NCI-H2227 (cell line): ENCODE results near the gene TAF9B.
A peak's percentile ranks its signal among the peaks of the same experiment; 100 is the strongest.
"Not testable (repeated sequence)": the region's sequence is repeated elsewhere in the genome, so short reads cannot be mapped to it uniquely, and the experiment has no call there.

ENCODE experiments used
- DNase-seq: peaks from one replicate; lab custom pipeline; 2025; ENCODE audit not compliant: unreplicated experiment; lab: John Stamatoyannopoulos, UW

Gene TAF9B

GRCh38 chrX:78139160-78140123 lies at the start of gene TAF9B:
TAF9B (minus strand) TSS chrX:78139650; CDS start chrX:78139611, 39 bp downstream.
- peak; percentile 96 for DNase-seq

- DNase-seq: no peak
These were observed 43.4 kb upstream of the TAF9B start for GRCh38 chrX:78182881-78183280.

GRCh38 chrX:78181307-78181706 lies 41.9 kb upstream of the TAF9B start:
- no peak for DNase-seq

GRCh38 chrX:78168065-78168464 lies 28.6 kb upstream of the TAF9B start:
- no peak for DNase-seq

- DNase-seq: no peak
These were observed 26.0 kb upstream of the TAF9B start for GRCh38 chrX:78165425-78165824.

- DNase-seq: not testable (repeated sequence)
These were observed 23.7 kb upstream of the TAF9B start for GRCh38 chrX:78163175-78163574.

GRCh38 chrX:78160711-78161110 lies 21.3 kb upstream of the TAF9B start:
- not testable (repeated sequence) for DNase-seq

- not testable (repeated sequence) for DNase-seq
These were observed 18.4 kb upstream of the TAF9B start for GRCh38 chrX:78157846-78158245.

- DNase-seq: not testable (repeated sequence)
These were observed 17.9 kb upstream of the TAF9B start for GRCh38 chrX:78157373-78157772.

- not testable (repeated sequence) for DNase-seq
These were observed 7.6 kb upstream of the TAF9B start for GRCh38 chrX:78147002-78147540.

GRCh38 chrX:78140206-78140605 lies 756 bp upstream of the TAF9B start:
- DNase-seq: no peak

GRCh38 chrX:78133238-78133960 lies 6.1 kb downstream of the TAF9B start:
- DNase-seq: no peak

- DNase-seq: no peak
These were observed 8.3 kb downstream of the TAF9B start for GRCh38 chrX:78131117-78131516.

- no peak for DNase-seq
These were observed 9.1 kb downstream of the TAF9B start for GRCh38 chrX:78130396-78130795.

GRCh38 chrX:78129714-78130113 lies 9.7 kb downstream of the TAF9B start:
- no peak for DNase-seq

GRCh38 chrX:78125781-78126180 lies 13.7 kb downstream of the TAF9B start:
- not testable (repeated sequence) for DNase-seq

GRCh38 chrX:78125148-78125547 lies 14.3 kb downstream of the TAF9B start:
- DNase-seq: no peak

GRCh38 chrX:78124307-78124706 lies 15.1 kb downstream of the TAF9B start:
- peak; percentile 4 for DNase-seq

- no peak for DNase-seq
These were observed 16.3 kb downstream of the TAF9B start for GRCh38 chrX:78123190-78123589.

GRCh38 chrX:78119521-78120227 lies 19.8 kb downstream of the TAF9B start:
- peak; percentile 11 for DNase-seq

GRCh38 chrX:78118628-78119027 lies 20.8 kb downstream of the TAF9B start:
- DNase-seq: no peak
